Testis (tissue), 2 donors: Measurements from ENCODE around the gene MAPKBP1.

Experiments used
- POLR2A ChIP-seq: fragments of 450-650 bp; IDR thresholded peaks from one replicate; pipeline ENCODE4 v1.6.1; 2017; ENCODE audit warnings: antibody characterized with exemption, mild to moderate bottlenecking, moderate library complexity
- TF ChIP-seq, protein P1 (sequence below), 3 experiments: fragments of 450-650 bp in 2 of 3; fragments of 200-600 bp in 1 of 3; sonication (generic) in 1 of 3; IDR thresholded peaks; one replicate each; pipeline ENCODE4 v1.5.1; 2016 to 2019; ENCODE audit warnings: antibody characterized with exemption in 3 of 3, mild to moderate bottlenecking in 2 of 3, moderate library complexity in 1 of 3

DNA sequence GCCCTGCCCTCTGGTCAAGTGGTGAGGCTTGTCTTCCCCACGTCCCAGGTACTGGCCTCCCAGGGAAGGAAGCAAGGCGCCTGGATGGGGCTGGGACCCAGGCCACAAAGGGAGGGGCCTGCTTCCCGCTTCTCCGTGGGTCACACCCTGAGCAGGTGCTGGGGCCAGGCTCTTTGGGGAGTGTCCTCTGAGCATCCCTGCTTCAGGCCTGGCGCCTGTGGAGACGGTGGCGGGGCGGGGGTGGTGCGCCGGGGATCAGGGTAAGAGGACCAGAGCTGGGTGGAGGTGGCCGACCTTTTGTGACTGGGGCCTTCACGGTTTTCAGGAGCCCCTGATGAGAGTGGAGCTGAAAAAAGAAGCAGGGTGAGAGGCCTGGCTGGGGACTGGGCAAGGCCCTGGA is 67.9 kb downstream of the MAPKBP1 start:
- TF ChIP-seq, protein P1, sequence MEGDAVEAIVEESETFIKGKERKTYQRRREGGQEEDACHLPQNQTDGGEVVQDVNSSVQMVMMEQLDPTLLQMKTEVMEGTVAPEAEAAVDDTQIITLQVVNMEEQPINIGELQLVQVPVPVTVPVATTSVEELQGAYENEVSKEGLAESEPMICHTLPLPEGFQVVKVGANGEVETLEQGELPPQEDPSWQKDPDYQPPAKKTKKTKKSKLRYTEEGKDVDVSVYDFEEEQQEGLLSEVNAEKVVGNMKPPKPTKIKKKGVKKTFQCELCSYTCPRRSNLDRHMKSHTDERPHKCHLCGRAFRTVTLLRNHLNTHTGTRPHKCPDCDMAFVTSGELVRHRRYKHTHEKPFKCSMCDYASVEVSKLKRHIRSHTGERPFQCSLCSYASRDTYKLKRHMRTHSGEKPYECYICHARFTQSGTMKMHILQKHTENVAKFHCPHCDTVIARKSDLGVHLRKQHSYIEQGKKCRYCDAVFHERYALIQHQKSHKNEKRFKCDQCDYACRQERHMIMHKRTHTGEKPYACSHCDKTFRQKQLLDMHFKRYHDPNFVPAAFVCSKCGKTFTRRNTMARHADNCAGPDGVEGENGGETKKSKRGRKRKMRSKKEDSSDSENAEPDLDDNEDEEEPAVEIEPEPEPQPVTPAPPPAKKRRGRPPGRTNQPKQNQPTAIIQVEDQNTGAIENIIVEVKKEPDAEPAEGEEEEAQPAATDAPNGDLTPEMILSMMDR (IDR thresholded peaks at IDR 0.05), result no peak
- no peak for TF ChIP-seq POLR2A
